Colonic mucosa (tissue), 4 donors: Measurements from ENCODE around the gene PLD2. TPM values are rescaled to one million over a fixed set of nuclear protein-coding genes. Genes with fewer than 3 reads are reported as not detected.

Source experiments
- DNase-seq: peaks from one replicate; pipeline ENCODE4 v3.0.0-alpha.2; 2020
- H3K27ac ChIP-seq: fragments of 200-600 bp; one replicate; pipeline ENCODE4 v1.8.0; 2021
- H3K27me3 ChIP-seq: fragments of 200-600 bp; one replicate; pipeline ENCODE4 v1.8.0; 2021
- H3K36me3 ChIP-seq: fragments of 200-600 bp; one replicate; pipeline ENCODE4 v1.8.0; 2021
- H3K4me1 ChIP-seq: fragments of 200-600 bp; one replicate; pipeline ENCODE4 v1.8.0; 2021; ENCODE audit warnings: mild to moderate bottlenecking
- H3K4me3 ChIP-seq: fragments of 200-600 bp; one replicate; pipeline ENCODE4 v1.8.0; 2021
- H3K9ac ChIP-seq, 2 donors: one replicate each; pipeline ENCODE4 v1.7.0; 2013; ENCODE audit warnings: control low read depth in 2 of 2, low read depth in 2 of 2, low read length in 2 of 2
- H3K9me3 ChIP-seq: fragments of 200-600 bp; one replicate; pipeline ENCODE4 v1.8.0; 2021
- CTCF ChIP-seq: fragments of 200-600 bp; IDR thresholded peaks from one replicate; pipeline ENCODE4 v1.8.0; 2022; ENCODE audit warnings: antibody characterized with exemption, mild to moderate bottlenecking
- intact Hi-C: fragments of 100-400 bp; cut with DNase I; formaldehyde crosslinking; loops from one replicate; pipeline ENCODE4 v1.14.1; 2022
- total RNA-seq, 2 donors: library from RNA; stranded (reverse); fragmentation: NEBNext Ultra II Directional in 1 of 2; extraction: Animal tissue kit (Norgen Biotek cat#: 25700) in 1 of 2; gene quantifications; one replicate each; pipeline ENCODE4 v1.2.1, GENCODE V29; 2021
- donor health status: healthy.
- donor health status: DM: no; HTN: no; CAD: no.
- donor health status: DM: no; HTN: no; CAD: no.

Gene PLD2
- total RNA-seq, 2 donors from 2014 or later: 18.8 to 28.3 TPM

GRCh38 chr17:4795168-4795567 is 11.8 kb upstream of the PLD2 start:
- H3K9ac ChIP-seq: no peak overlapping the region
- H3K36me3 ChIP-seq: no peaks in the 10 kb centered on the region
- H3K4me3 ChIP-seq: peak overlapping the region; percentile 95
- peak overlapping the region; percentile 49 for H3K27ac ChIP-seq
- intact Hi-C loops: no loop called here
- H3K4me1 ChIP-seq: peaks cover 4% of the 10 kb centered on the region
- H3K9me3 ChIP-seq: no peaks in the 10 kb centered on the region
- TF ChIP-seq CTCF: no peak
- no peaks in the 10 kb centered on the region for H3K27me3 ChIP-seq
- no peak for DNase-seq

- H3K9me3 ChIP-seq: no peaks in the 10 kb centered on the region
- H3K36me3 ChIP-seq: no peaks in the 10 kb centered on the region
- H3K4me1 ChIP-seq: peaks cover 4% of the 10 kb centered on the region
- no peak for TF ChIP-seq CTCF
- intact Hi-C loops: no loop called here
- H3K27me3 ChIP-seq: no peaks in the 10 kb centered on the region
- no peak overlapping the region for H3K27ac ChIP-seq
- H3K9ac ChIP-seq: peak overlapping the region; percentile 76 to 85
- DNase-seq: no peak
- peak overlapping the region; percentile 95 for H3K4me3 ChIP-seq
These were observed 10.4 kb upstream of the PLD2 start for GRCh38 chr17:4796552-4796920.

- Histone ChIP-seq H3K9ac (no peak overlapping the region), H3K4me1 (peaks cover 4% of the 10 kb centered on the region), H3K27ac (no peak overlapping the region), H3K9me3 (no peaks in the 10 kb centered on the region), H3K27me3 (no peaks in the 10 kb centered on the region), H3K4me3 (no peak overlapping the region), H3K36me3 (no peaks in the 10 kb centered on the region)
- no peak for TF ChIP-seq CTCF
- no peak for DNase-seq
- intact Hi-C loops: no loop called here
These were observed 6.3 kb upstream of the PLD2 start for GRCh38 chr17:4800462-4801196.

GRCh38 chr17:4802228-4802627 is 4.7 kb upstream of the PLD2 start, which contains the start of gene C17orf114:
TSS of gene C17orf114 (minus strand) at chr17:4802328.
- Histone ChIP-seq H3K36me3 (no peaks in the 10 kb centered on the region), H3K27me3 (no peaks in the 10 kb centered on the region), H3K9me3 (no peaks in the 10 kb centered on the region), H3K9ac (no peak within 1 kb of the TSS), H3K27ac (no peak within 1 kb of the TSS), H3K4me1 (peaks cover 5% of the 10 kb centered on the region), H3K4me3 (no peak within 1 kb of the TSS)
- TF ChIP-seq CTCF: no peak
- no peak for DNase-seq
- intact Hi-C loops: no loop called here

GRCh38 chr17:4806456-4806776 is 536 bp upstream of the PLD2 start:
- TF ChIP-seq CTCF: no peak
- no peak for DNase-seq
- no peak overlapping the region for H3K27ac ChIP-seq
- peak overlapping the region; percentile 58 to 64 for H3K9ac ChIP-seq
- H3K4me3 ChIP-seq: peak overlapping the region; percentile 86
- peaks cover 10% of the 10 kb centered on the region for H3K4me1 ChIP-seq
- H3K36me3 ChIP-seq: no peaks in the 10 kb centered on the region
- H3K9me3 ChIP-seq: no peaks in the 10 kb centered on the region
- no peaks in the 10 kb centered on the region for H3K27me3 ChIP-seq
- intact Hi-C loops: no loop called here
